Mammary epithelial cell (primary cell): ENCODE results near the gene MTFR2.

Experiments used
- CTCF ChIP-seq, 2 donors: IDR thresholded peaks in 1 of 2; conservative IDR thresholded peaks in 1 of 2; 2 replicates each; pipeline ENCODE4 v1.5.1; 2011 to 2012; ENCODE audit warnings: inconsistent platforms in 2 of 2, low read length in 2 of 2, mild to moderate bottlenecking in 2 of 2, control low read depth in 1 of 2, low read depth in 1 of 2; ENCODE audit not compliant: insufficient read depth in 1 of 2; ENCODE audit errors: extremely low read depth in 1 of 2
- EZH2 ChIP-seq: IDR thresholded peaks from 2 replicates; pipeline ENCODE4 v1.6.1; 2012; ENCODE audit warnings: low read length, inconsistent platforms, borderline replicate concordance

- no peak for TF ChIP-seq CTCF (conservative IDR thresholded peaks at IDR 0.05 in 1 of 2, IDR thresholded peaks at IDR 0.05 in 1 of 2; ENCODE audit: extremely low read depth in 1 of 2, insufficient read depth in 1 of 2, low read depth in 1 of 2, low read length in 2 of 2)
- TF ChIP-seq EZH2, result no peak
Measured at GRCh38 chr6:136250686-136251008, 536 bp upstream of the MTFR2 start.
